ENCODE data around the gene SH3PXD2A. TPM values are rescaled to one million over a fixed set of nuclear protein-coding genes. Genes with fewer than 3 reads are reported as not detected.

SH3PXD2A gene
- total RNA-seq, 1 donor from 2014 or later: 38.6 TPM

DNA sequence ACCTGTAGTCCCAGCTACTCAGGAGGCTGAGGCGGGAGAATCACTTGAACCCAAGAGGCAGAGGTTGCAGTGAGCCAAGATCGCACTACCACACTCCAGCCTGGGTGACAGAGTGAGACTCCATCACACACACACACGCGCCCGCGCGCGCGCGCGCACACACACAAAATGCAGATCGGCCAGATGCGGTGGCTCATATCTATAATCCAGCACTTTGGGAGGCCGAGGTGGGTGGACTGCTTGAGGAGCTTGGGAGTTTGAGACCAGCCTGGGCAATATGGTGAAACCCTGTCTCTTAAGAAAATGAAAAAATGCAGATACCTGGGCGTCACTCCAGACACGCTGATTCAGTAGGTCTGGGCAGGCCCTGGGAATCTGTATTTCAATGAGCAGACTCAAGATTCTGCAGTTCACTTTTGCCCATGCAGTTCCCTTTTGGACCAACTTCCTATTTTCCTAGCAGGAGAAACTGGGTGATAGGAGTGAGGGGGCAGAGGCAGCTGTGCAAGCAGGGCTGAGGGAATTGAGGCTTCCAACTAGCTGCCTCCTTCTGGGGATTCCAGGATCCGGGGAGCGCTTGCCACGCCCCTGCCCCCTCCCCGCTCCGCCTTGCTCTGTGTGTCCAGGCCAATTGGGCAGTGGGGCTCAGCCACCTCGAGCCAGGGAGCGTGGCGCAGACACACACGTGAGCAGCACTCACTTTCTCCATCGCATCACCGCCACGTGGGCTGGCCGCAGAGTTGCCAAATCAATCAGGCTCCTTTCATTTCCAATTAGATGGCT is 173.6 kb downstream of the SH3PXD2A start:
- Mint-ChIP-seq H3K27me3 (no peaks in the 10 kb centered on the region), H3K4me1 (ENCODE audit: unreplicated experiment) (peaks cover 24% of the 10 kb centered on the region), H3K4me3 (no peak overlapping the region), H3K36me3 (no peaks in the 10 kb centered on the region), H3K9me3 (no peaks in the 10 kb centered on the region), H3K27ac (no peak overlapping the region)
- DNase-seq (ENCODE audit: extremely low spot score, unreplicated experiment): no peak
- TF ChIP-seq, protein P1, sequence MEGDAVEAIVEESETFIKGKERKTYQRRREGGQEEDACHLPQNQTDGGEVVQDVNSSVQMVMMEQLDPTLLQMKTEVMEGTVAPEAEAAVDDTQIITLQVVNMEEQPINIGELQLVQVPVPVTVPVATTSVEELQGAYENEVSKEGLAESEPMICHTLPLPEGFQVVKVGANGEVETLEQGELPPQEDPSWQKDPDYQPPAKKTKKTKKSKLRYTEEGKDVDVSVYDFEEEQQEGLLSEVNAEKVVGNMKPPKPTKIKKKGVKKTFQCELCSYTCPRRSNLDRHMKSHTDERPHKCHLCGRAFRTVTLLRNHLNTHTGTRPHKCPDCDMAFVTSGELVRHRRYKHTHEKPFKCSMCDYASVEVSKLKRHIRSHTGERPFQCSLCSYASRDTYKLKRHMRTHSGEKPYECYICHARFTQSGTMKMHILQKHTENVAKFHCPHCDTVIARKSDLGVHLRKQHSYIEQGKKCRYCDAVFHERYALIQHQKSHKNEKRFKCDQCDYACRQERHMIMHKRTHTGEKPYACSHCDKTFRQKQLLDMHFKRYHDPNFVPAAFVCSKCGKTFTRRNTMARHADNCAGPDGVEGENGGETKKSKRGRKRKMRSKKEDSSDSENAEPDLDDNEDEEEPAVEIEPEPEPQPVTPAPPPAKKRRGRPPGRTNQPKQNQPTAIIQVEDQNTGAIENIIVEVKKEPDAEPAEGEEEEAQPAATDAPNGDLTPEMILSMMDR (conservative IDR thresholded peaks at IDR 0.05): no peak

DNA sequence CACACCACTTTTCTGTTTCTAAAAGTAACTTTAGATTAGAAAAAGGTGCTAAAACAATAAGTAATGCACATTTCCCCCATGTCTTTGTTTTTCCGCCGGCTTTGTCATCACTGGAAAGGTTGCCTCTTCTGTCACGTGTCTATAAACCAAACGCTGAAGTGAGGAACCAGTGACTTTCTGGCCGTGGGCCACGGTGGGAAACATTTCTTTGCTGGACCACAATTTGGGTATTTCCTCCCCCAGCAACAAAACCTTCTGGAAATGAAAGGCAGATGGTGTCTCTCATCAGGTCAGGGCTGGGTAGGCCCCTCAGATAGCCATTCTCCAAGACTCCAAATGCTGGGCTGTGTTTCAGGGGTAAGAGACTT is 174.5 kb downstream of the SH3PXD2A start:
- Mint-ChIP-seq H3K9me3 (no peaks in the 10 kb centered on the region), H3K4me1 (ENCODE audit: unreplicated experiment) (peaks cover 27% of the 10 kb centered on the region), H3K4me3 (no peak overlapping the region), H3K27me3 (no peaks in the 10 kb centered on the region), H3K36me3 (no peaks in the 10 kb centered on the region), H3K27ac (no peak overlapping the region)
- TF ChIP-seq, protein P1 (conservative IDR thresholded peaks at IDR 0.05): no peak
- DNase-seq (ENCODE audit: extremely low spot score, unreplicated experiment): no peak

DNA sequence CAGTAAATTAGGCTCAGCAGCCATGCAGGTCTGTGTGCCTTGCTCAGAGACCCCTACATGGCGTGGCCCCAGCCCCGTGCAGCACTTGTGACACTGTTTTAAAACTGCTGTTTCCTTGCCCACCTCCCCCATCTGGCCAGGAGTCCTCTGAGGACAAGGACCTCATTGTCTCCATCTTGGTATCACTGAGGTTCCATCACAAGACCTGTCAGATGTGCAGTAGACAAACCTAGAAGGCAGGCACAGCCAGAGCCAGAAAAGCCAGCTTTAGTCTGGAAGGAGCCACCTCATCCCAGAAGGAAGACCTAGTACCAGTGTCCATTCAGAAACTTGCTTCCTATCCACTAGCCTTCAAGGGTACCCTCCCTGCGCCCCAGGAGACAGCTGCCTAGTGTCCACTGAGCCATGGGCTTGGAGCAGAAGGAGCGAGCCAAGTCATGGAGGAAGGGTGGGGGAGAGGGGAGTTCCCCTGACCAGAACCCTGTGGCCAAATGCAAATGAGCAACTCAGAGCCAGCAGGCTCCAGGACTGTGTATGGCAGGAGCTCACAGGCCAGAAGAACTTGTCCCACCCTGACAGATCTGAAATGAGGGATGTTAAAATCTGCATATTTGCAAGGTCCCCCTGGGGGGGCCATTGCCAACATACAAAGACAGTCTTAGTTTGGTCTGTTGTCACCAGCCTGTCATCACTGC is 176.1 kb downstream of the SH3PXD2A start:
- peak overlapping the region; percentile 34 for H3K27ac Mint-ChIP-seq

DNA sequence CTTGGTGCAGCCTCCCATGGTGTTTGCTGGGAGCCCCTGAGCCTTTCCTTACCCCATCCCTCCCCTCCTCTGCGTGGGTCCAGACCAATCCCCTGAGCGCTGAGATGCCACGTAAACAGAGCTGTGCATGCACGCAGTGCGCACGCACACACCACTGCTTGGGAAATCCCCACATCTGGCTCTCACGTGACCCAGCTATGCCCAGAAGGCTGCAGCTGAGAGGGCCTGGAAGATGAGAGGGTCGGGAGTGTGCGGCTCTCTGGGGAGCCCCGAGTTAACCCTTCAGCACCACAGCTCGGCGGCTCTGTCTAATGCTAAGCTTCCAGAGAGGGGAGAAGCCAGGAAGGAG is 177.2 kb downstream of the SH3PXD2A start:
- no peak for DNase-seq (ENCODE audit: extremely low spot score, unreplicated experiment)
- Mint-ChIP-seq H3K4me1 (ENCODE audit: unreplicated experiment) (peaks cover 27% of the 10 kb centered on the region), H3K4me3 (peak overlapping the region; percentile 72), H3K27me3 (no peaks in the 10 kb centered on the region), H3K9me3 (no peaks in the 10 kb centered on the region), H3K36me3 (no peaks in the 10 kb centered on the region), H3K27ac (peak overlapping the region; percentile 84)
- TF ChIP-seq, protein P1 (conservative IDR thresholded peaks at IDR 0.05): no peak

More for the DNA sequence above, 176.1 kb downstream of the SH3PXD2A start:
- peaks cover 27% of the 10 kb centered on the region for H3K4me1 Mint-ChIP-seq (ENCODE audit: unreplicated experiment)
- TF ChIP-seq, protein P1 (conservative IDR thresholded peaks at IDR 0.05): no peak
- H3K36me3 Mint-ChIP-seq: no peaks in the 10 kb centered on the region
- H3K9me3 Mint-ChIP-seq: no peaks in the 10 kb centered on the region
- DNase-seq (ENCODE audit: extremely low spot score, unreplicated experiment): no peak
- no peaks in the 10 kb centered on the region for H3K27me3 Mint-ChIP-seq
- no peak overlapping the region for H3K4me3 Mint-ChIP-seq

DNA sequence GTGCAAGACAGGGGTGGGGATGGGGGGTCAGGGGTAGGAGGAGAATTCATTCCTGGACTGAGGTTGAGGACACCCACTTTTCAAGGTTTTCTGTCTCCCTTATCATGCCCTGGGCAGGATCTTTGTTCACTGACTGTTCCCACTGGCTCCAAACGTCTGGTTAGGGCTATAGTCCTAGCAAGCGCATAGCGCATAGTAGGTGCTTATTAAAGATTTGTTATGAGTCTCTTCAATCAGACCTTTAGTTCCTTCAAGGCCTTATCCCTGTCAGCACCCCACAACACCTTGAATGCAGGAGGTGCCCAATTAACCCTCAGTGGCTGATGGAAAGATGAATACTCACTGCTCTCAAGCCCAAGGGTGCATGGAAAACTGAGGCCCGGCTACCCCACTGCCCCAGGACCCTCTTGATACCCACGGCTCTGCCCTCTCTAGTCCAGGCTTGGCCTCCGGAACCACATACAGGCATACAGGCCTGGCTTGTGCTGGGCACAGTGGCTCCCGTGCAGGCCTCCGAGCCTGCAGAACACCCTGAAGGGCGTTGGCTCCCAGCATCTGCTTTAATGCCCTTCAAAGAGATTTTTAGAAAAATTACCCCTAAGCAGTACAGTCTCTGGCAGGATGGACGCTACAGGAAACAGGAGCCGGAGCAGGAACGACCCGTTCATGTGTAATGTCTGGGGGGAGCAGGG is 177.7 kb downstream of the SH3PXD2A start:
- Mint-ChIP-seq H3K4me1 (ENCODE audit: unreplicated experiment) (peaks cover 27% of the 10 kb centered on the region), H3K9me3 (no peaks in the 10 kb centered on the region), H3K27ac (peak overlapping the region; percentile 84), H3K27me3 (no peaks in the 10 kb centered on the region), H3K36me3 (no peaks in the 10 kb centered on the region), H3K4me3 (peak overlapping the region; percentile 72)
- TF ChIP-seq, protein P1 (conservative IDR thresholded peaks at IDR 0.05): no peak
- DNase-seq (ENCODE audit: extremely low spot score, unreplicated experiment): no peak

Data from type B pancreatic cell (in vitro differentiated cells).